NCI-H345 treated with DMSO at 0.1 percent for 48 hours (cell line): ENCODE data around the gene CEP57.
"Not testable (repeated sequence)": the region's sequence is repeated elsewhere in the genome, so short reads cannot be mapped to it uniquely, and the experiment has no call there.

Experiments used
- DNase-seq: peaks from one replicate; lab custom pipeline; 2025; ENCODE audit not compliant: unreplicated experiment; lab: John Stamatoyannopoulos, UW

CEP57 gene

GRCh38 chr11:95854362-95854761 is 64.1 kb downstream of the CEP57 start:
- DNase-seq, result not testable (repeated sequence)

- not testable (repeated sequence) for DNase-seq
Measured at GRCh38 chr11:95860024-95860423, 69.7 kb downstream of the CEP57 start.

GRCh38 chr11:95863486-95864140 is 73.3 kb downstream of the CEP57 start:
- DNase-seq, result no peak

- no peak for DNase-seq
Measured at GRCh38 chr11:95867105-95867504, 76.8 kb downstream of the CEP57 start.

GRCh38 chr11:95870877-95871276 is 80.6 kb downstream of the CEP57 start:
- not testable (repeated sequence) for DNase-seq

- DNase-seq, result no peak
Measured at GRCh38 chr11:95877291-95877690, 87.0 kb downstream of the CEP57 start.
